PFSK-1 (cell line): Measurements from ENCODE around the gene NR0B2.

Source experiments
- FOXP2 ChIP-seq: optimal IDR thresholded peaks from 2 replicates; pipeline ENCODE3; 2011; ENCODE audit warnings: borderline replicate concordance, control low read depth, inconsistent platforms; ENCODE audit not compliant: insufficient read depth; ENCODE audit errors: extremely low read length, extremely low read depth
- POLR2AphosphoS5 ChIP-seq: IDR thresholded peaks from 2 replicates; pipeline ENCODE4 v1.6.1; 2012; ENCODE audit warnings: low read depth, mild to moderate bottlenecking, control low read depth, low read length, moderate library complexity
- SIN3A ChIP-seq: IDR thresholded peaks from 2 replicates; pipeline ENCODE4 v1.6.1; 2012; ENCODE audit warnings: mild to moderate bottlenecking, low read length, moderate library complexity, borderline replicate concordance; ENCODE audit not compliant: insufficient read depth
- TAF1 ChIP-seq: IDR thresholded peaks from 2 replicates; pipeline ENCODE4 v1.6.1; 2012; ENCODE audit warnings: low read length, control low read depth, borderline replicate concordance; ENCODE audit not compliant: insufficient read depth
- TF ChIP-seq, protein P1 (sequence below), 2 experiments: IDR thresholded peaks; 2 replicates each; pipeline versions ENCODE4 v1.6.1 to v1.8.0; 2011 to 2012; ENCODE audit warnings: low read depth in 2 of 2, low read length in 2 of 2, control low read depth in 1 of 2, inconsistent platforms in 1 of 2, mild to moderate bottlenecking in 1 of 2, moderate library complexity in 1 of 2; ENCODE audit not compliant: insufficient read depth in 1 of 2

NR0B2 gene

GRCh38 chr1:26911399-26912146, 2.2 kb downstream of the NR0B2 start:
- TF ChIP-seq, protein P1, sequence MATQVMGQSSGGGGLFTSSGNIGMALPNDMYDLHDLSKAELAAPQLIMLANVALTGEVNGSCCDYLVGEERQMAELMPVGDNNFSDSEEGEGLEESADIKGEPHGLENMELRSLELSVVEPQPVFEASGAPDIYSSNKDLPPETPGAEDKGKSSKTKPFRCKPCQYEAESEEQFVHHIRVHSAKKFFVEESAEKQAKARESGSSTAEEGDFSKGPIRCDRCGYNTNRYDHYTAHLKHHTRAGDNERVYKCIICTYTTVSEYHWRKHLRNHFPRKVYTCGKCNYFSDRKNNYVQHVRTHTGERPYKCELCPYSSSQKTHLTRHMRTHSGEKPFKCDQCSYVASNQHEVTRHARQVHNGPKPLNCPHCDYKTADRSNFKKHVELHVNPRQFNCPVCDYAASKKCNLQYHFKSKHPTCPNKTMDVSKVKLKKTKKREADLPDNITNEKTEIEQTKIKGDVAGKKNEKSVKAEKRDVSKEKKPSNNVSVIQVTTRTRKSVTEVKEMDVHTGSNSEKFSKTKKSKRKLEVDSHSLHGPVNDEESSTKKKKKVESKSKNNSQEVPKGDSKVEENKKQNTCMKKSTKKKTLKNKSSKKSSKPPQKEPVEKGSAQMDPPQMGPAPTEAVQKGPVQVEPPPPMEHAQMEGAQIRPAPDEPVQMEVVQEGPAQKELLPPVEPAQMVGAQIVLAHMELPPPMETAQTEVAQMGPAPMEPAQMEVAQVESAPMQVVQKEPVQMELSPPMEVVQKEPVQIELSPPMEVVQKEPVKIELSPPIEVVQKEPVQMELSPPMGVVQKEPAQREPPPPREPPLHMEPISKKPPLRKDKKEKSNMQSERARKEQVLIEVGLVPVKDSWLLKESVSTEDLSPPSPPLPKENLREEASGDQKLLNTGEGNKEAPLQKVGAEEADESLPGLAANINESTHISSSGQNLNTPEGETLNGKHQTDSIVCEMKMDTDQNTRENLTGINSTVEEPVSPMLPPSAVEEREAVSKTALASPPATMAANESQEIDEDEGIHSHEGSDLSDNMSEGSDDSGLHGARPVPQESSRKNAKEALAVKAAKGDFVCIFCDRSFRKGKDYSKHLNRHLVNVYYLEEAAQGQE (IDR thresholded peaks at IDR 0.05; ENCODE audit: insufficient read depth in 1 of 2, low read depth in 2 of 2, low read length in 2 of 2), result no peak
- no peak for TF ChIP-seq SIN3A

- TF ChIP-seq FOXP2 (no peak), SIN3A (no peak), TAF1 (no peak), POLR2AphosphoS5 (no peak)
- TF ChIP-seq, protein P1 (IDR thresholded peaks at IDR 0.05; ENCODE audit: insufficient read depth in 1 of 2, low read depth in 2 of 2, low read length in 2 of 2), result no peak
Observed at GRCh38 chr1:26910343-26911160, 3.2 kb downstream of the NR0B2 start.

GRCh38 chr1:26909951-26910342, 3.8 kb downstream of the NR0B2 start:
- TF ChIP-seq, protein P1 (IDR thresholded peaks at IDR 0.05; ENCODE audit: insufficient read depth in 1 of 2, low read depth in 2 of 2, low read length in 2 of 2), result no peak
- no peak for TF ChIP-seq TAF1
- no peak for TF ChIP-seq SIN3A
- TF ChIP-seq POLR2AphosphoS5, result no peak
- TF ChIP-seq FOXP2, result no peak

GRCh38 chr1:26907071-26907917, 6.5 kb downstream of the NR0B2 start:
- TF ChIP-seq, protein P1 (IDR thresholded peaks at IDR 0.05; ENCODE audit: insufficient read depth in 1 of 2, low read depth in 2 of 2, low read length in 2 of 2), result no peak
- no peak for TF ChIP-seq TAF1
- TF ChIP-seq POLR2AphosphoS5, result no peak
- TF ChIP-seq SIN3A, result no peak
- TF ChIP-seq FOXP2, result no peak
